ENCODE measurements around the gene FBF1. TPM values are rescaled to one million over a fixed set of nuclear protein-coding genes. Genes with fewer than 3 reads are reported as not detected.
A peak's percentile ranks its signal among the peaks of the same experiment; 100 is the strongest.
"Not testable (repeated sequence)": the region's sequence is repeated elsewhere in the genome, so short reads cannot be mapped to it uniquely, and the experiment has no call there.

Gene FBF1
- total and polyA plus RNA-seq, 2 experiments from 2014 or later, result 11.8 to 13.8 TPM

- Histone ChIP-seq H3K27ac (no peak overlapping the region), H3K36me3 (no peaks in the 10 kb centered on the region)
- no peak for DNase-seq (ENCODE audit: low read depth in 1 of 2, low spot score in 1 of 2)
Measured at GRCh38 chr17:75970626-75971025, 29.8 kb upstream of the FBF1 start.

GRCh38 chr17:75970011-75970523 is 29.2 kb upstream of the FBF1 start:
- peak in 1 of 2 donors; percentile 41 for DNase-seq (ENCODE audit: low read depth in 1 of 2, low spot score in 1 of 2)
- Histone ChIP-seq H3K9me3 (ENCODE audit: low read depth) (no peaks in the 10 kb centered on the region), H3K27ac (no peak overlapping the region), H3K27me3 (no peaks in the 10 kb centered on the region), H3K36me3 (no peaks in the 10 kb centered on the region), H3K4me3 (no peak overlapping the region), H3K4me1 (ENCODE audit: low read depth) (no peaks in the 10 kb centered on the region)
- TF ChIP-seq CTCF (IDR thresholded peaks at IDR 0.05; ENCODE audit: low read depth, low read length), result no peak

More at GRCh38 chr17:75970626-75971025, 29.8 kb upstream of the FBF1 start:
- no peak for TF ChIP-seq CTCF (IDR thresholded peaks at IDR 0.05; ENCODE audit: low read depth, low read length)
- Histone ChIP-seq H3K27me3 (no peaks in the 10 kb centered on the region), H3K9me3 (ENCODE audit: low read depth) (no peaks in the 10 kb centered on the region), H3K4me1 (ENCODE audit: low read depth) (no peaks in the 10 kb centered on the region), H3K4me3 (no peak overlapping the region)

- not testable (repeated sequence) for H3K4me3 ChIP-seq; H3K4me1 ChIP-seq (ENCODE audit: low read depth); H3K27ac ChIP-seq; DNase-seq (ENCODE audit: low read depth in 1 of 2, low spot score in 1 of 2); H3K9me3 ChIP-seq (ENCODE audit: low read depth); H3K36me3 ChIP-seq; H3K27me3 ChIP-seq
Measured at GRCh38 chr17:75969044-75969443, 28.2 kb upstream of the FBF1 start.

GRCh38 chr17:75965468-75965867 is 24.6 kb upstream of the FBF1 start:
- no peaks in the 10 kb centered on the region for H3K36me3 ChIP-seq
- DNase-seq (ENCODE audit: low read depth in 1 of 2, low spot score in 1 of 2), result no peak
- no peak overlapping the region for H3K4me3 ChIP-seq

GRCh38 chr17:75959839-75960511 is 19.1 kb upstream of the FBF1 start:
- Histone ChIP-seq H3K4me1 (ENCODE audit: low read depth) (peaks cover 11% of the 10 kb centered on the region), H3K27me3 (no peaks in the 10 kb centered on the region), H3K36me3 (peaks cover 8% of the 10 kb centered on the region), H3K27ac (no peak overlapping the region), H3K9me3 (ENCODE audit: low read depth) (no peaks in the 10 kb centered on the region), H3K4me3 (no peak overlapping the region)
- DNase-seq (ENCODE audit: low read depth in 1 of 2, low spot score in 1 of 2), result no peak
- no peak for TF ChIP-seq CTCF (IDR thresholded peaks at IDR 0.05; ENCODE audit: low read depth, low read length)

More at GRCh38 chr17:75965468-75965867, 24.6 kb upstream of the FBF1 start:
- no peaks in the 10 kb centered on the region for H3K4me1 ChIP-seq (ENCODE audit: low read depth)
- no peaks in the 10 kb centered on the region for H3K9me3 ChIP-seq (ENCODE audit: low read depth)
- H3K27ac ChIP-seq, result no peak overlapping the region
- no peaks in the 10 kb centered on the region for H3K27me3 ChIP-seq
- no peak for TF ChIP-seq CTCF (IDR thresholded peaks at IDR 0.05; ENCODE audit: low read depth, low read length)

- Histone ChIP-seq H3K36me3 (peaks cover 8% of the 10 kb centered on the region), H3K27me3 (no peaks in the 10 kb centered on the region), H3K4me3 (no peak overlapping the region), H3K27ac (peak overlapping the region; percentile 28), H3K9me3 (ENCODE audit: low read depth) (no peaks in the 10 kb centered on the region), H3K4me1 (ENCODE audit: low read depth) (peaks cover 11% of the 10 kb centered on the region)
- DNase-seq (ENCODE audit: low read depth in 1 of 2, low spot score in 1 of 2), result peak in 1 of 2 donors; percentile 34
- no peak for TF ChIP-seq CTCF (IDR thresholded peaks at IDR 0.05; ENCODE audit: low read depth, low read length)
Measured at GRCh38 chr17:75959051-75959838, 18.4 kb upstream of the FBF1 start.
